Ectodermal cell (in vitro differentiated cells): ENCODE results near the gene UCHL1.
"Not testable (repeated sequence)": the region's sequence is repeated elsewhere in the genome, so short reads cannot be mapped to it uniquely, and the experiment has no call there.

Experiments used
- H3K27ac ChIP-seq: 2 replicates; pipeline ENCODE4 v1.7.0; 2013; ENCODE audit warnings: mild to moderate bottlenecking, low read depth, low read length; ENCODE audit not compliant: insufficient read depth, poor library complexity, severe bottlenecking
- H3K27me3 ChIP-seq: 2 replicates; pipeline ENCODE4 v1.7.0; 2013; ENCODE audit warnings: mild to moderate bottlenecking, low read length; ENCODE audit not compliant: insufficient read depth, control insufficient read depth, poor library complexity, severe bottlenecking
- H3K36me3 ChIP-seq: one replicate; pipeline ENCODE4 v1.7.0; 2013; ENCODE audit warnings: low read length; ENCODE audit not compliant: control insufficient read depth, insufficient read depth
- H3K4me1 ChIP-seq: one replicate; pipeline ENCODE4 v1.7.0; 2013; ENCODE audit warnings: low read length; ENCODE audit not compliant: control insufficient read depth, insufficient read depth
- H3K4me3 ChIP-seq: 2 replicates; pipeline ENCODE4 v1.7.0; 2013; ENCODE audit warnings: low read depth, low read length, control low read depth; ENCODE audit not compliant: insufficient read depth
- H3K9me3 ChIP-seq: 2 replicates; pipeline ENCODE4 v1.7.0; 2013; ENCODE audit warnings: mild to moderate bottlenecking, low read length, moderate library complexity; ENCODE audit not compliant: control insufficient read depth
- WGBS, 2 experiments: methylation state at CpG; one replicate each; pipeline ENCODE4 v1.1.7; 2013; ENCODE audit warnings: missing lambda C conversion rate in 2 of 2; 5-methylcytosine and 5-hydroxymethylcytosine counted together

UCHL1 gene

GRCh38 chr4:41303372-41304118 lies 46.8 kb downstream of the UCHL1 start:
- no peaks in the 10 kb centered on the region for H3K36me3 ChIP-seq
- no peak overlapping the region for H3K27ac ChIP-seq
- H3K4me3 ChIP-seq: no peak overlapping the region
- H3K9me3 ChIP-seq: no peaks in the 10 kb centered on the region
- no peaks in the 10 kb centered on the region for H3K27me3 ChIP-seq
- no peaks in the 10 kb centered on the region for H3K4me1 ChIP-seq
- 92 to 94% methylated on average over 2 to 3 of the region's 3 CpGs for WGBS, 2 experiments

- Histone ChIP-seq H3K27ac (no peak overlapping the region), H3K4me1 (no peaks in the 10 kb centered on the region), H3K4me3 (no peak overlapping the region), H3K36me3 (no peaks in the 10 kb centered on the region), H3K27me3 (no peaks in the 10 kb centered on the region), H3K9me3 (no peaks in the 10 kb centered on the region)
- WGBS, 2 experiments: 93 to 96% methylated on average over 5 of the region's 5 CpGs
These were observed 47.5 kb downstream of the UCHL1 start for GRCh38 chr4:41304221-41304620.

GRCh38 chr4:41305476-41305875 lies 48.7 kb downstream of the UCHL1 start:
- no peaks in the 10 kb centered on the region for H3K36me3 ChIP-seq
- H3K27ac ChIP-seq: no peak overlapping the region
- no peaks in the 10 kb centered on the region for H3K4me1 ChIP-seq
- WGBS, 2 experiments: 92 to 99% methylated on average over 3 of the region's 3 CpGs
- no peak overlapping the region for H3K4me3 ChIP-seq
- H3K27me3 ChIP-seq: no peaks in the 10 kb centered on the region
- no peaks in the 10 kb centered on the region for H3K9me3 ChIP-seq

- Histone ChIP-seq H3K27me3 (no peaks in the 10 kb centered on the region), H3K27ac (no peak overlapping the region), H3K9me3 (no peaks in the 10 kb centered on the region), H3K4me3 (no peak overlapping the region), H3K4me1 (no peaks in the 10 kb centered on the region), H3K36me3 (no peaks in the 10 kb centered on the region)
- 100% methylated on average over 1 of the region's 1 CpG for whole genome bisulfite sequencing, 2 experiments
These were observed 50.9 kb downstream of the UCHL1 start for GRCh38 chr4:41307638-41308037.

GRCh38 chr4:41308398-41308797 lies 51.7 kb downstream of the UCHL1 start:
- no peak overlapping the region for H3K27ac ChIP-seq
- no peaks in the 10 kb centered on the region for H3K4me1 ChIP-seq
- H3K36me3 ChIP-seq: no peaks in the 10 kb centered on the region
- WGBS, 2 experiments: 87 to 92% methylated on average over 2 of the region's 2 CpGs
- H3K27me3 ChIP-seq: no peaks in the 10 kb centered on the region
- no peaks in the 10 kb centered on the region for H3K9me3 ChIP-seq
- H3K4me3 ChIP-seq: no peak overlapping the region

- H3K27me3 ChIP-seq, H3K9me3 ChIP-seq, H3K27ac ChIP-seq, H3K4me1 ChIP-seq, H3K36me3 ChIP-seq, H3K4me3 ChIP-seq: not testable (repeated sequence)
- 93 to 95% methylated on average over 14 of the region's 14 CpGs for WGBS, 2 experiments
These were observed 58.7 kb downstream of the UCHL1 start for GRCh38 chr4:41315426-41315825.

GRCh38 chr4:41315862-41316261 lies 59.1 kb downstream of the UCHL1 start:
- Histone ChIP-seq H3K4me3 (no peak overlapping the region), H3K36me3 (no peaks in the 10 kb centered on the region), H3K27me3 (no peaks in the 10 kb centered on the region), H3K27ac (no peak overlapping the region), H3K9me3 (no peaks in the 10 kb centered on the region), H3K4me1 (no peaks in the 10 kb centered on the region)
- 91 to 98% methylated on average over 1 of the region's 1 CpG for WGBS, 2 experiments
